Stimulated activated naive CD8-positive, alpha-beta T cell treated with anti-CD3 and anti-CD28 coated beads, Interleukin-15, Interleukin-2, amounts not matched to agents 100 ng/mL and 50 ng/mL, for 24 hours (primary cell): Measurements from ENCODE around the gene NCLN.
"Not testable (repeated sequence)": the region's sequence is repeated elsewhere in the genome, so short reads cannot be mapped to it uniquely, and the experiment has no call there.

Experiments used
- H3K27ac Mint-ChIP-seq: one replicate; pipeline ENCODE4 v1.8.0; 2021; ENCODE audit warnings: mild to moderate bottlenecking, mixed read lengths
- H3K27me3 Mint-ChIP-seq: one replicate; pipeline ENCODE4 v1.8.0; 2021; ENCODE audit warnings: mixed read lengths
- H3K36me3 Mint-ChIP-seq: one replicate; pipeline ENCODE4 v1.8.0; 2021; ENCODE audit warnings: low read depth, mixed read lengths
- H3K4me1 Mint-ChIP-seq: one replicate; pipeline ENCODE4 v1.8.0; 2021; ENCODE audit warnings: low read depth, mixed read lengths
- H3K4me3 Mint-ChIP-seq: one replicate; pipeline ENCODE4 v1.8.0; 2021; ENCODE audit warnings: mild to moderate bottlenecking, mixed read lengths
- H3K9me3 Mint-ChIP-seq: one replicate; pipeline ENCODE4 v1.8.0; 2021; ENCODE audit warnings: mixed read lengths

NCLN gene

DNA sequence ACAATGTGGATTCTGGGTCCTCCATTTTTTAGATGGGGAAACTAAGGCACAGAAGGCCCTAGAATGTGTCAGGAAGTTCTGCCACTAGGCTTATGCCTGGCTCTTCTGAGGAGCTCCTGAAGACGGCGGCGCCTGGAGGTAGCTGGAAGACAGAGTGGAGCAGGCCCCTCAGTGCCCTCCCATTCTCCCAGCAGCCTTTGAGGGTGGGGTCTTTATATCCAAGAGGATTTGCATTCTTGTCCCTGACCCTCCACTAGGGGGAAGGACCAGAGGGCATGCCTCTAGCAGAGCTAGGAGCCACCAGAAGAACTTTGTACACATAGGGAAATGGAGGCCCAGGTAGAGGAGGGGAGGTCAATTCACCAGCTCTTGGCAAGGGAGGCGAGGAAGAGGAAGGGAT is 48.1 kb downstream of the NCLN start:
- no peak overlapping the region for H3K27ac Mint-ChIP-seq
- H3K9me3 Mint-ChIP-seq: no peaks in the 10 kb centered on the region
- H3K27me3 Mint-ChIP-seq: no peaks in the 10 kb centered on the region
- no peak overlapping the region for H3K4me3 Mint-ChIP-seq
- no peaks in the 10 kb centered on the region for H3K4me1 Mint-ChIP-seq
- H3K36me3 Mint-ChIP-seq: no peaks in the 10 kb centered on the region

DNA sequence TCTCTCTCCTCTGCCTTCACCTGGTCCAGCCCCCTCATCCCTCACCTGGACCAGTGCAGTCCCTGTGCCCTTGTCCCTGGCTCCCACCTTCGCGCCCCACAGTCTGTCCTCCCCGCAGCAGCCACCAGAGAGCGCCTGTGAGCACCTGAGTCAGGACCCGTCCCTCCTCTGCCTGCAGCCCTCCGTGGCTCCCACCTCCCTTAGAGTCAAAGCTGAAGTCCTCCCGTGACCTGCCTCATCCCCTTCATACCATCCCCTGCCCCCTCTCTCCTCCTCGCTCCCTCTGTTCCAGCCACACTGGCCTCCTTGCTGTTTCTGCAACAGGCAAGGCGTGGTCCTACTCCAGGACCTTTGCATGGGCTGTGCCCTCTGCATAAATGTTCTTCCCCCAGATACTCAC is 49.1 kb downstream of the NCLN start:
- no peaks in the 10 kb centered on the region for H3K4me1 Mint-ChIP-seq
- H3K4me3 Mint-ChIP-seq: no peak overlapping the region
- no peaks in the 10 kb centered on the region for H3K36me3 Mint-ChIP-seq
- H3K9me3 Mint-ChIP-seq: no peaks in the 10 kb centered on the region
- no peak overlapping the region for H3K27ac Mint-ChIP-seq
- no peaks in the 10 kb centered on the region for H3K27me3 Mint-ChIP-seq

DNA sequence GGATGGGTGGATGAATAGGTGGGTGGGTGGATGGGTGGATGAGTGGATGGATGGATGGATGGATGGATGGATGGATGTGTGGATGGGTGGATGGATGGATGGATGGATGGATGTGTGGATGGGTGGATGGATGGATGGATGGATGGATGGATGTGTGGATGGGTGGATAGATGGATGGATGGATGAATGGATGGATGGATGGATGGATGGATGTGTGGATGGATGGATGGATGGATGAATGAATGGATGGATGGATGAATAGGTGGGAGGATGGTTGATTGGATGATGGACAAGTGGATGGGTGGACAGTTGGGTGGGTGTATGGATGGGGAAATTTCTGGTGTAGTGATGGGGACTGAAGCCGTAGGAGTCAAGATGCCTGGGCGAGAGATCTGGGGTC is 49.9 kb downstream of the NCLN start:
- H3K36me3 Mint-ChIP-seq, H3K4me3 Mint-ChIP-seq, H3K27me3 Mint-ChIP-seq, H3K9me3 Mint-ChIP-seq, H3K4me1 Mint-ChIP-seq, H3K27ac Mint-ChIP-seq: not testable (repeated sequence)

DNA sequence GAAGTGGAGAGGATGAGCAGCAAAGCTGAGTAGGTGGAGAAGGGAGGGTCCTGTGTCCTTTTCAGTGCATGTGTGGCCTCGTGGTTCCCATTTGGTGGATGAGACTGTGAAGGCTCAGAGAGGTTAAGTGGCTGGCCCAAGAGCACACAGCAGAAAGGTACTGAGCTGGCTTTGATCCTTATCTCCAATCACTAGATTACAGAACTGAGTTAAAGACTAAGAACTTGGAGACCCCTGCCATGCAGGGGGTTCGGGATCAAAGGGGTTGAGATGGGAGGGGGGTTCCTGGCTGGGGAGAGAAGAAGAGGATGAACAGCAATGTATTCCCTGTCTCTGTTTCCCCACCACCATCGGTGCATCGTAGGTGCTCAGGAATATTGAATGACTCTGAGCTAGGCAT is 50.5 kb downstream of the NCLN start:
- H3K27me3 Mint-ChIP-seq: no peaks in the 10 kb centered on the region
- H3K4me1 Mint-ChIP-seq: no peaks in the 10 kb centered on the region
- H3K36me3 Mint-ChIP-seq: no peaks in the 10 kb centered on the region
- H3K4me3 Mint-ChIP-seq: no peak overlapping the region
- no peak overlapping the region for H3K27ac Mint-ChIP-seq
- no peaks in the 10 kb centered on the region for H3K9me3 Mint-ChIP-seq

DNA sequence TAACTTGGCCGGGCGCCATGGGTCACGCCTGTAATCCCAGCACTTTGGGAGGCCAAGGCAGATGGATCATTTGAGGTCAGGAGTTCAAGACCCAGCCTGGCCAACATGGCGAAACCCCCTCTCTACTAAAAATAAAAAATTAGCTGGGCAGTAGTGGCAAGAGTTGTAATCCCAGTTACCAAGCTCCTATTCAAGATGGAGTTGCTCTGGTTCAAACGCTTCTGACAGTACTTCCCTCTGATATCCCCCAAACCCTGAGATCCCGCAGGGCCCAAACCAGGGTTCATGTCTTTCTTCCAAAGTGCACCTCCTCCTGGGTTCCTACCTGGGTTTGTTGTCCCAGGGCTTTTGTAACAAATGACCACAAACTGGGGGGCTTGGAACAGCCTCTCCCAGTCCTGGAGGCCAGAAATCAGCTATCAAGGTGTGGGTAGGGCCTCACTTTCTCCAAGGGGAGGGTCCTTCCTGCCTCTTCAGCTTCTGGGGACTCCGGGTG is 52.4 kb downstream of the NCLN start:
- Mint-ChIP-seq H3K4me1 (no peaks in the 10 kb centered on the region), H3K9me3 (no peaks in the 10 kb centered on the region), H3K27ac (no peak overlapping the region), H3K4me3 (no peak overlapping the region), H3K27me3 (no peaks in the 10 kb centered on the region), H3K36me3 (no peaks in the 10 kb centered on the region)

DNA sequence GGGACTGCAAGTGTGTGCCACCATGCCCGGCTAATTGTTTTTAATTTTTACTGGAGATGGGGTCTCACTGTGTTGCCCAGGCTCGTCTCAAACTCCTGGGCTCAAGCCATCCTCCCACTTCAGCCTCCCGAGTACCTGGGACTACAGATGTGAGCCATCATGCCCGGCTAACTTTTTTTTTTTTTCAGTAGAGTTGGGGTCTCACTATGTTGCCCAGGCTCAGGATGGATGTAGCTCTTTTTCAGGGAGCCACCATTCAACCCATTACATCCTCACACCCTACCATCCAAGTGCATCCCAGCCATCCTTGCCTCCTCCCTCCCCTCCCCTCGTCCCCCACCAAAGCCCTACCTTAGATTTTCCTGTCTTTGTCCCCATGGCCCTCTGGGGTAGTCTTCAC is 53.6 kb downstream of the NCLN start:
- H3K4me3 Mint-ChIP-seq: no peak overlapping the region
- H3K36me3 Mint-ChIP-seq: no peaks in the 10 kb centered on the region
- H3K4me1 Mint-ChIP-seq: no peaks in the 10 kb centered on the region
- no peaks in the 10 kb centered on the region for H3K9me3 Mint-ChIP-seq
- no peaks in the 10 kb centered on the region for H3K27me3 Mint-ChIP-seq
- H3K27ac Mint-ChIP-seq: no peak overlapping the region

DNA sequence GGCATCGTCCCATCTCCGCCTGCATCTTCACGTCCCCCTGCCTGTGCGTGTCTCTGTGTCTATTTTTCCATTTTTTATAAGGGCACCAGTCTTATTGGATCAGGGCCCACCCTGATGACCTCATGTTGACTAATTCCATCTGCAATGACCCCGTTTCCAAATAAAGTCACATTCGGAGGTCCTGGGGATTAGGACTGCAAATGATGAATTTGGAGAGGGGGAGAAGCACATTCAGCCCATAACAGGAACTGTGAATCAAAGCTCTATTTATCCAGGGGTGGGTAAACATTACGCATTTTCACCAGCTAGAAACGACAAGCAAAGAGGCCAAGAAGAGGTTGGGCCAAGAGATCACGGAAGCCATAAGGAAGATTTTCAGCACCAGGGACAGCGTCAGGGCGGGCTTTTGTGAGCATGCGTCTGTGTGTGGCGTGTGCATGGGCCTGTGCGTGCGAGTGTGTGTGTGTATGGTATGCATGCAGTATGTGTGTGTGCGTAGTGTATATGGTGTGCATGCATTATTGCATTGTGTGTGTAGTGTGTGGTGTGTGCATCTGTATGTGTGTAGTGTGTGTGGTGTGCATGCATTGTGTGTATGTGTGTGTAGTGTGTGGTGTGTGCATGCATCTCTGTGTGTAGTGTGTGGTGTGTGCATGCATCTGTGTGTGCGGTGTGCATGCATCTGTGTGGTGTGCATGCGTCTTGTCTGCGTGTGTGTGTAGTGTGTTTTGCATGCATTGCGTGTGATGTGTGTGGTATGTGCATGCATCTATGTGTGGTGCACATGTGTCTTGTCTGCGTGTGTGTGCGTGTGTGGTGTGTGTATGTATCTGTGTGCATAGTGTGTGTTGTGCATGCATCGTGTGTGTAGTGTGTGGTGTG is 58.3 kb downstream of the NCLN start:
- Mint-ChIP-seq H3K4me1 (no peaks in the 10 kb centered on the region), H3K27ac (no peak overlapping the region), H3K4me3 (no peak overlapping the region), H3K9me3 (no peaks in the 10 kb centered on the region), H3K27me3 (no peaks in the 10 kb centered on the region), H3K36me3 (no peaks in the 10 kb centered on the region)

DNA sequence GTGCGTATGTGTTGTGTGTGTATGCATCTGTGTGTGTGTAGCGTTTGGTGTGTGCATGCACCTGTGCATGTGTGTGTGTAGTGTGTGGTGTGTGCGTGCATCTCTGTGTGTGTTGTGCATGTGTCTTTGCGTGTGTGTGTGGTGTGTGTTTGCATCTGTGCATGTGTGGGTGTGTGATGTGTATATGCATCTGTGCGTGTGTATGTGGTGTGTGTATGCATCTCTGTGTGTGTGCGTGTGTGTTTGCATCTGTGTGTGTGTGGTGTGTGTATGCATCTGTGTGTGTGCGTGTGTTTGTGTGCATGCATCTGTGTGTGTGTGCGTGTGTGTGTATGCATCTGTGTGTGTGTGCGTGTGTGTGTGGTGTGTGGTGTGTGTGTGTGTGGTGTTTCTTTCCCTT is 59.3 kb downstream of the NCLN start:
- H3K27me3 Mint-ChIP-seq: no peaks in the 10 kb centered on the region
- no peak overlapping the region for H3K27ac Mint-ChIP-seq
- H3K4me1 Mint-ChIP-seq: no peaks in the 10 kb centered on the region
- no peak overlapping the region for H3K4me3 Mint-ChIP-seq
- no peaks in the 10 kb centered on the region for H3K36me3 Mint-ChIP-seq
- no peaks in the 10 kb centered on the region for H3K9me3 Mint-ChIP-seq

DNA sequence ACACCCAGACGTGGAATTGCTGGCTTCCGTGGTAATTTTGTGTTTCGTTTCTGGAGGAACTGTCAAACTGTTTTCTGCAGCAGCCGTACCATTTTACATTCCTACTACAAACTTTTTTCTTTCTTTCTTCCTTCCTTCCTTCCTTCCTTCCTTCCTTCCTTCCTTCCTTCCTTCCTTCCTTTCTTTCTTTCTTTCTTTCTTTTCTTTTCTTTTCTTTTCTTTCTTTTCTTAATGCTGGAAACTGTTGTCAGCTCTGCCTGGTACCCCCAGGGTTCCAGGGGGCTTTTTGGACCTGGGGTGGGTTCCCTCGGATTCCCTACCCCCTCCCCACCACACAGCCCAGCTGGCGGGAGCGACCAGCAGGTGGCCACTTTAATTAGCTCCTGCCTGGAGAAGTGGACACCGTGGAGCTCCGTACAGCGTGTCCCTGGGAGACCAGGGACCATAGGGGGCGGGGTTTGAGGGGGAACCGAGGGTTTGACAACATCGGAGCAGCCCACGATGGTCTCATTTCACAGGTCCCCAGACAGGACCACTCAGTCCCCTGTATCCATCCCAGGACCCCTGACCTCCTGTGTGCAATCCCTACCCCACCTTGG is 63.1 kb downstream of the NCLN start:
- Mint-ChIP-seq H3K4me3 (no peak overlapping the region), H3K27ac (no peak overlapping the region), H3K27me3 (peaks cover 13% of the 10 kb centered on the region), H3K9me3 (peaks cover 4% of the 10 kb centered on the region), H3K36me3 (no peaks in the 10 kb centered on the region), H3K4me1 (no peaks in the 10 kb centered on the region)

DNA sequence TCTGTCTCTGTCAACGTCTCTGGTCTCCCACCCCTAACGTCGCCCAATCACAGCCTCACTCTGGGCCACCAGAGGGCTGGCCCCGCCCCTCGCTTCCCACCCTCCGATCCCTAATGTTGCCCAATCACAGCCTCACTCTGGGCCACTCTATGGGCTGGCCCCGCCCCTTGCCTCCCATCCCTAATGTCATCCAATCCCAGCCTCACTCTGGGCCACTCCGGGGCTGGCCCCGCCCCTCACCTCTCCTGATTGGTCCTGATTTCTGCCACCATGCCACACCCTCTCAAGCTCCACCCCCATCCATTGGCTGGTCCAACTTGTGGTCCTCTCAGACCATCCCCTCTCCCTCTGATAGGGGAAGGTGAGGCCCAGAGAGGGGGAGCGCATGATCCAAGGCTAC is 63.7 kb downstream of the NCLN start:
- no peaks in the 10 kb centered on the region for H3K4me1 Mint-ChIP-seq
- no peaks in the 10 kb centered on the region for H3K36me3 Mint-ChIP-seq
- H3K27me3 Mint-ChIP-seq: peaks cover 13% of the 10 kb centered on the region
- H3K27ac Mint-ChIP-seq: no peak overlapping the region
- H3K4me3 Mint-ChIP-seq: no peak overlapping the region
- H3K9me3 Mint-ChIP-seq: peaks cover 7% of the 10 kb centered on the region

DNA sequence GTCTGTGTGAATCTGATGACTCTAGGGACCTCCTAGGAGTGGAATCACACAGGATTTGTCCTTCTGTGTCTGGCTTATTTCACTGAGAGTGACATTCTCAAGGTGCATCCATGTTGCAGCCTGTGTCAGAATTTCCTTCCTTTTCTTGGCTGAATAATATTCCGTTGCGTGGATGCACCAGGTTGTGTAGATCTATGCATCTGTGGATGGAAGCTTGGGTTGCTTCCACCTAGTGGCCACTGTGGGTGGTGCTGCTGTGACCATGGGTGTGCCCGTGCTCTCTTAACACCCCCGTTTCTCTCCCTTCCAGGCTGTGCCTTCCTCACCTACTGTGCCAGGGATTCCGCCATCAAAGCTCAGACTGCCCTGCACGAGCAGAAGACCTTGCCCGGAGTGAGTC is 64.9 kb downstream of the NCLN start:
- H3K4me3 Mint-ChIP-seq: no peak overlapping the region
- peaks cover 17% of the 10 kb centered on the region for H3K27me3 Mint-ChIP-seq
- no peaks in the 10 kb centered on the region for H3K36me3 Mint-ChIP-seq
- H3K9me3 Mint-ChIP-seq: peaks cover 12% of the 10 kb centered on the region
- no peak overlapping the region for H3K27ac Mint-ChIP-seq
- H3K4me1 Mint-ChIP-seq: no peaks in the 10 kb centered on the region

DNA sequence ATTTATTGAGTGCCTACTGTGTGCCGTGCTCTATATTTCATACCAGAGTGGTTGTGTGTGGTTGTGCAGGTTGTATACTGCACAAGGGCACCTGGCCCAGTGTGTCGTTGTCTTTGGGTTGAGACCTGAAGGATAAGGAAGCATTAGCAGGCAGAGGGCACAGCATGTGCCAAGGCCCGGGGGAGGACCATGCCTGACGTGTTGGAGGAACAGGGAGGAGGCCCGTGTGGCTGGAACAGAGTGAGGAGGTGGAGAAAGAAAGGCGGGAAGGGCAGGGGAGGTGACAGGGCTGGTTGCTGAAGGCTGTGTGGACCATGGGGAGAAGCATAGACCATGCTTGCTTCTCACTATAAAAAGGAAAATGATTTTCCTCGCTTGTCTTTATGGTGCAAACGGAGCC is 65.5 kb downstream of the NCLN start:
- H3K36me3 Mint-ChIP-seq: no peaks in the 10 kb centered on the region
- no peak overlapping the region for H3K27ac Mint-ChIP-seq
- H3K27me3 Mint-ChIP-seq: peaks cover 17% of the 10 kb centered on the region
- H3K4me3 Mint-ChIP-seq: no peak overlapping the region
- H3K9me3 Mint-ChIP-seq: peaks cover 12% of the 10 kb centered on the region
- no peaks in the 10 kb centered on the region for H3K4me1 Mint-ChIP-seq

DNA sequence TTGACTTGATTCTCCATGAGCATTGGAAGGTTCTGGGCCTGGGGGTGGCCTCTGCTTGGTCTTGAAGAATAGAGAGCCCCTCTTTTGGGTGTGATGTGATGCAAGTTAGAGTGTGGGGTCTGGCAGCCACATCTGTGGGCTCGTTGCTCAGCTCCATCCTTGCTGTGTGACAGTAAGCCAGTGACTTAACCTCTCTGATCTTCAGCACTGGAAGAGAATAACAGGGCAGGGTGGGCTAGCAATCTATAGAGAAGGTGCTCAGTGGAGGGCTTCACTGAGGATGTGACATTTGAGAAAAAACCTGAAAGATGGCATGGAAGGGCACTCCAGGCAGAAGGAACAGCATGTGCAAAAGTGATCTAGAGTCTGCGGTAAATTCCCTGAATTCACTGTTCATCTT is 66.9 kb downstream of the NCLN start:
- H3K9me3 Mint-ChIP-seq: peaks cover 12% of the 10 kb centered on the region

DNA sequence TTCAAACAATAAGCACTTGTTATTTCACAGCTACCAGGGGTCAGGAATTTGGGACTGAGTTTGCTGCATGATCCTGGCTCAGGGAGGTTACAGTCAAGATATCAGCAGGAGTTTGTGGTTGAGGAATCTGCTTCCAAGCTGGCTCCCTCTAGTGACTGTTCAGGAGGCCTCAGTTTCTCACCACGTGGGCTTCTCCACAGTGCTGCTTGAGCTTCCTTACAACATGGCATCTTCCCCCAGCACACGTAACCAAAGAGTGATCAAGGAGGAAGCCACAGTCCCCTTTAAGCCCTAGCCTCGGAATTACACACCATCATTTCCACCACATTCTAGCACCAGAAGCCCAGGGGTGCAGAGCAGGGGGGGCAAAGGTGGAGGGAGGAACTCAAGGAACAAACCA is 67.5 kb downstream of the NCLN start:
- Mint-ChIP-seq H3K27me3 (peaks cover 17% of the 10 kb centered on the region), H3K9me3 (peaks cover 12% of the 10 kb centered on the region), H3K27ac (no peak overlapping the region)

More for the DNA sequence above, 66.9 kb downstream of the NCLN start:
- Mint-ChIP-seq H3K27me3 (peaks cover 17% of the 10 kb centered on the region), H3K4me3 (no peak overlapping the region), H3K36me3 (no peaks in the 10 kb centered on the region), H3K4me1 (no peaks in the 10 kb centered on the region), H3K27ac (no peak overlapping the region)

DNA sequence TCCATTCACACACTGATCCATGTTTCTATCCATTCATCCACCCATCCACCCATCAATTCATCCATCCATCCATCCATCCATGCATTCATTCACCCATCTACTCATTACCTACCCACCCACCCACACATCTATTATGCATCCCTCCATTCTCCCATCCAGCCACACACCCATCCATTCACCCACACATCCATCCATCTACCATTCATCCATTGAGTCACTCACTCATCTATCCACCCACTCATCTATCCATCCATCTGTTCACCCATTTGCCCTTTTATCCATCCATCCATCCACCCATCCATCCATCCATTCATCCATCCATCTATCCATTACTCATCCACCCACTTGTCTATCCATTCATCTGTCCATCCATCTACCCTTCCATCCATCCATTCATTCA is 68.8 kb downstream of the NCLN start:
- H3K27ac Mint-ChIP-seq: no peak overlapping the region
- H3K27me3 Mint-ChIP-seq: peaks cover 17% of the 10 kb centered on the region
- no peak overlapping the region for H3K4me3 Mint-ChIP-seq
- H3K36me3 Mint-ChIP-seq: no peaks in the 10 kb centered on the region
- H3K9me3 Mint-ChIP-seq: peaks cover 12% of the 10 kb centered on the region
- H3K4me1 Mint-ChIP-seq: no peaks in the 10 kb centered on the region

More for the DNA sequence above, 67.5 kb downstream of the NCLN start:
- Mint-ChIP-seq H3K4me1 (no peaks in the 10 kb centered on the region), H3K4me3 (no peak overlapping the region), H3K36me3 (no peaks in the 10 kb centered on the region)

DNA sequence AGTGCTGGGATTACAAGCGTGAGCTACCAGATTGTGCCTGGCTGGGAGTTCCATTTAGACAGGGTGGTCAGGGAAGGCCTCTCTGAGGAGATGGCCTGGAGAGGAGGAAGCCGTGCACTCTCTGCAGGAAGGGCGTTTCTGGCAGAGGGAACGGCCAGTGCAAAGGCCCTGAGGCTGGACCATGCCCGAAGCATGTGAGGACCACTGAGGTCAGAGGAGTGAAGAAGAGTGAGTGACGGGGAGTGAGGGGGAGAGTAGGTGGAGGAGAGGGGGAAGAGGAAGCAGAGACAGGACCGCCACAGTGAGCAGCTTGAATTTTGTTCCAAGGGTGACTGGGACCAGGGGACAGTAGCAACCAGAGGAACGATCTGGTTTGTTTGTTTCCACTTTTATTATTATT is 71.3 kb downstream of the NCLN start:
- peaks cover 8% of the 10 kb centered on the region for H3K27me3 Mint-ChIP-seq
- no peak overlapping the region for H3K27ac Mint-ChIP-seq
- no peaks in the 10 kb centered on the region for H3K36me3 Mint-ChIP-seq
- H3K4me1 Mint-ChIP-seq: no peaks in the 10 kb centered on the region
- H3K9me3 Mint-ChIP-seq: peaks cover 12% of the 10 kb centered on the region
- no peak overlapping the region for H3K4me3 Mint-ChIP-seq
